Left renal cortex interstitium (tissue), 4 donors: ENCODE measurements around the gene ARL11. TPM values are rescaled to one million over a fixed set of nuclear protein-coding genes. Genes with fewer than 3 reads are reported as not detected.
"Not testable (repeated sequence)": the region's sequence is repeated elsewhere in the genome, so short reads cannot be mapped to it uniquely, and the experiment has no call there.

Experiments
- DNase-seq, 4 donors: peaks; one replicate each; pipeline ENCODE4 v3.0.0-alpha.2; 2013; ENCODE audit warnings: low read depth in 4 of 4, low spot score in 2 of 4, missing footprints in 1 of 4
- polyA plus RNA-seq, 4 donors: library from polyadenylated mRNA; unstranded; fragments of 120-200 nt; gene quantifications; one replicate each; pipeline ENCODE4 v1.2.1, GENCODE V29; 2013; ENCODE audit not compliant: insufficient read length in 4 of 4

ARL11 gene
- polyA plus RNA-seq, 4 donors: 0.21 to 0.44 (median 0.28) TPM

DNA sequence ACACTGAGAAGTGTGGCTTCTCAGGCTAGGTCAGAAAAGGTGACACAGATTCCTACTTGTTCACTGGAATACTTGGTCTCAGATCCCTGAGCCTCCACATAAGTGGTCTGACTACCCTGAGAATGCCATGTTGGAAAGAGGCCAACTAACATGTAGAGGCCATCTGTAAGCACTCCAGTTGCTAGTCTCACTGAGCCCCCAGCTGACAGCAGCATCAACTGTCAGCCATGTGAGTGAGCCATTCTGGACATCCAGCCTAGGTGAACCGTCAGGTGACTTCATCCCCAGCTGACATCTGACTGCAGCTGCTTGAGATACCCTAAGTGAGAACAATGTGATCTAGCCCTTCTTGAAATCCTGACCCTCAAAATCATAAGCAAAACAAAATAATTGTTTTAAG lies 18.1 kb upstream of the ARL11 start:
- no peak for DNase-seq

DNA sequence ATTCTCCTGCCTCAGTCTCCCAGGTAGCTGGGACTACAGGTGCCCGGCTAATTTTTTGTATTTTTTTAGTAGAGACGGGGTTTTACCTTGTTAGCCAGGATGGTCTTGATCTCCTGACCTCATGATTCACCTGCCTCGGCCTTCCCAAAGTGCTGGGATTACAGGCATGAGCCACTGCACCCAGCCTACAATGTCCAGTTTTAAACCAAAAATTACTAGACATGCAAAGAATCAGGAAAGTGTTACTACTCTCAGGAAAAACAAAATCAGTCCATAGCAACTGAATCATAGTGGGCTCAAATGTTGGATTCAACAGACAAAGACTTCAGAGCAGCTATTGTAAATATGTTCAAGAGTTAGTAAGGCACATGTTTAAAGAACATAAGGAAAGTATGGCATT lies 16.3 kb upstream of the ARL11 start:
- not testable (repeated sequence) for DNase-seq

DNA sequence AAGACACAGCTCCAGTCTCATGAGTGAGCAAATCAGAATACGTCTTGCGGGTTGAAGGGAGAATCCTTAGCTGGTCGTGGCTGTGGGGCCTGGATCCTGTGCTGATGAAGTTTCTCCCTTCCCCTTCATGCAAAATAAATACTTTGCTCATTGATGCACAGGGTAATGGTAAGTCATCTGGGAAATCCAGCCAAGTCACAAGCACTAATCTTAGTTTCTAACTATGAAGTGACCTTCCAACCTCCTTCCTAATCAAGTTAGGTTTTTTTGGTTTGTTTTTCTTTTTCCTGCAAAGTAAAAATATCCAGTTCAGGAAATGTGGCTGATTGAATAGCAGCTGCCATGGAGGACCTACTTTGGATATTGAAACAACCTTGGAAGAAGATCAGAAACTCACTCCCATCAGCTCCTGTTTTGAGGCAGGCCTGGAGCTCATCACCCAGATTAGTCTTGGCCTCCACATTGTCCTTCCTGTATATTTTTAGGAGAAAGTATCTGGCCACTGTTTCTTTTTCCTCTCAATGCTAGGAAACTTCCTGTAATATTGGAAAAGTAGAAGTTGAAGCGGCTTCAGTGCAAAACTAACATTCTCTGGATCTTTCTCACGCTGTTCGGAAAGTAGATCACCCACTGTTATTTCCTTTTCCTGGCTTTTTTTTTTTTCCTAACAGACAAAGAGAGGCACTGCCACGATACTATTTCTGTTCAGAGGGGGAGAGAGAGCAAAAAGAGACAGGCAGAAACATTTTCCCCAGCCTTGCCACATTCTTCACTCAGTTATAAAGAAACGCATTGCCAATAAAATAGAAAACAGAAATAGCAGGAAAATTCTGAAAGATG lies 12.3 kb upstream of the ARL11 start:
- DNase-seq: no peak

DNA sequence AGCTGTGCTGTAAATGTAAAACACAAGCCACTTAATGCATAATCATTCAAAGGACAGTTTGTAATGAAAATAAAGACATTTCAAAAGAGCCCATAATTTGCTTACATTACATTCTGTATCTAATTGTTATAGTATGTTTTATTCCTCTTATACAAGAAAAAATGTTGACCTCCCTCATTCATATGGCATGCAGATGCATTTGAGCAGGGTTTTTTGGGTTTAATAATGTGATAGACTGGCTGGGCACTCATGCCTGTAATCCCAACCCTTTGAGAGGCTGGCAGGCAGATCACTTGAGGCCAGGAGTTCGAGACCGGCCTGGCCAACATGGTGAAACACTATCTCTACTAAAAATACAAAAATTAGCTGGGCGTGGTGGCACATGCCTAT lies 11.6 kb upstream of the ARL11 start:
- DNase-seq: no peak

DNA sequence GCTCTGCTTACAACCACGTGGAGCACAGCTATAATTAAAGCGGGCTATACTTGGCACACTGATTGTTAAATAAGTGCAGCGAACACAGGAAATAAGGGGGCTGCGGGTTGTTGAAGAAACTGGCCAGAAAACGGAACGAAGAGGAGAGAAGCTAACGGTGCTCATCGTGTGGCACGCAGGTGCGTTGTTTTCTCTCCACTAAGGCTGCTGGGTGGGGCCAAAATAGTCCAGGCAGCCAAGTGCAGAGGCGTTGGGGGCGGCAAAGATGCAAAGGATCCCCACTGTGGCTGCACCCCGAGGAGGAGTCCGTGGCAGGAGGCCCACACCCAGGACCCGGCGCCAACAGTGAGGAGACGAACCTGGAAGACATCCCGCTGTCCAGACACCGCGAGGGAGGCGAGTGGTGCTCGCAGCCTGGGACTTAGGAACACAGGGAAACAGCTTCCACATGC lies 8.1 kb upstream of the ARL11 start:
- no peak for DNase-seq

DNA sequence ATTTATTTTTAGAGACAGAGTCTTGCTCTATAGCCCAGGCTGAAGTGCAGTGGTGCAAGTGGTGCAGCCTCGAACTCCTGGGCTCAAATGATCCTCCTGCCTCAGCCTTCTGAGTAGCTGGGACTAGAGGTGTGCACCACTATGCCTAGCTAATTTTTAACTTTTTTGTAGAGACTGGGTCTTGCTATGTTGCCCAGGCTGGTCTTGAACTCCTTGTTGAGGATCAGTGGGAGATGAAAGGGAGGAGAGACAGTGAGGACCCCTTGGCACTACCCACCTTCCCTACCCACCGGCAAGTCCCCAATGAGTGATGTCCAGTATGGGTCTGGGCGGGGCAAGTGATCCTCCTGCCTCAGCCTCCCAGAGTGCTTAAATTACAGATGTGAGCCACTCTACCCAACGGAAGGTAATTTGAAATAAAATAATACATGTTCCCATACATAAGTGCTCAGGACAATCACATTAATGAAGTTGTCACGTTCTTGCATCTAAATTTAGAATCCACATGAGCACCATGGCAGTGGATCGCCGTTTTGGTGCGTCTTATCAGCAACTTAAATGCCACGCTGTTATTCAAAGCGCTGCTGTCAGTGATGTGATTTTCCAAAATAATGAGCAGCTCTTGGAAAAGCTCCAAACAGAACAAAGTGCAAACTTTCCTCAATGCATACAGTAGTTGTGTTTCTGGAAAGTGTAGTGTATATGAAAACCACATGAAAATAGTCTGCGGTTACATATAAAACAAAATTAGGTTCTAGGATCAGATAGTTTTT lies 5.9 kb upstream of the ARL11 start:
- no peak for DNase-seq

DNA sequence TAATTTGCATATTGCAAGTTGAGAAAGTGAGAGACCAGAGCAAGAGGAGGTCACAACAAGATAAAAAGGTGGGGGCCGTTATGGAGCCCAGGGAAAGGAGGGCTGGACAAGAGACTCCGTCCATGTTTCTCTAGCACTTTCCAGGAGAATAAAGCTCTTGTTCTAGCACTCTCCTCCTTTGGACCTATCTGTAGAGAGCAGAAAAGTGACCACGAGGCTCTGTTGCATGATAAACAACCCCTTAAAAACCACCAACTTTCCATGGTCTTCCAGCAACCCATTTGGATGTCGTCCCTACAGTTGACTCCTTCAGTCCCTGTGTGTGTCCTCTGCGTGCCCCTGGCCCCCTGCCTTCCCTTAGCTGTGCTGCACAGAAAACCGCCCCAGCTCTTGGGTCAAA lies 4.1 kb upstream of the ARL11 start:
- DNase-seq: no peak

DNA sequence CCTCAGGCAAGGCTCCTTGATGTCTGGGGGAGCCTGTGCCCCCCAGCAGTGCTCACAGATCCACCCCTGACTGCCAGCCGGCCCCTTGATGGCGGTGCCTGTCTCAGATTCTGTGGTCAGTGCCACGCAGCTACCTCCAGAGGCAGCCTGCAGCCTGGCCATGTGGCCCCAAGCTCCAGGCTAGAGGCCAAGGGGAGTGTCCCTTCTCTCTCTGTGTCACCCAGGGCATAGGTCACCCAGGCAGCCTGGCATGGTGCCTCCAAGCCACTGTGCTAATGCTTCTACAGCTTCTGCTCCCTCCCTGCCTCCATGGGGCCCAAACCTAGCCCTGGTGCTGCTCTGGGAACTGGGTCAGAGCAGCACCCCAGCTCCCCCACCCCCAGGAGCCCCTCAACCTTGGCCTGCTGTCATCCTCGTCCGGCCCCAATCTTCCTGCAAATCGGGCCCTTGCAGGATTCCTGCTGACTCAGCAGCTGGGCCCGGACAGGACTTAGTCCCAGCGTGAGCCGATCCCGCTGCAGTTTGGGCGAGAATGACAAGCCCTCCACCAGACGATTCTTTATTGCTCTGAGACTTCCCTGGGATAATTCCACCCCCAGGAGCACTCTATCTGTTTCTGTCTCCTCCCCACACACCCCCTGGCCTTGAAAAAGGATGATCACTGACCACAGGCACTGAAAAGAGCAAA lies 2.8 kb upstream of the ARL11 start:
- DNase-seq: no peak

DNA sequence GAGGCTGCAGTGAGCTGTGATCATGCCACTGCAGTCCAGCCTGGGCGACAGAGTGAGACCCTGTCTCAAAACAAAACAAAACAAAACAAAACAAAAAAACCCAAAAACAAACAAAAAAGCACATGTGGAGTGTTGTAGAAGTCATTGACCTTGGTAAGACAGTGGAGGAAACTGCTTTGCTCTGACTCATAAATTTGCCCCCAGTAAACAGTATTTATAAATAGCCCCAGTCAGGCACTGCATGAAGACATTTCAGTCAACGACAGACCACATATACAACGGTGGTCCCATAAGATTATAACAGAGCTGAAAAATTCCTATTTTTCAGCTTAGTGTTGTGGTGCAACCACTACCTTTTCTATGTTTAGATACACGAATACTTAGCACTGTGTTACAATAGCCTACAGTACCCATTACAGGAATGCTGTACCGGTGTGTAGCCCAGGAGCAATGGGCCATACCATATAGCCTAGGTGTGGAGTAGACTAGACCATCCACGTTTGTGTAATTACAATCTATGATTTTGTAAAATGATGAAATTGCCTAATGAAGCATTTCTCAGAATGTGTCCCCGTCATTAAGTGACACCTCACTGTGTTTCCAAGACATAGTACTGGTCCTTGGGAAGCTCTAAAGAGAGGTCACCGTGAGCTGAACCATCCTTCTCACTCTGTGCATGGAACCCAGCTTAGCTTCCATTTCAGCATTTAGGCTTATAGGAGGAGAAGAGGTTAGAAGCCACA lies 1.1 kb downstream of the ARL11 start:
- DNase-seq: no peak

DNA sequence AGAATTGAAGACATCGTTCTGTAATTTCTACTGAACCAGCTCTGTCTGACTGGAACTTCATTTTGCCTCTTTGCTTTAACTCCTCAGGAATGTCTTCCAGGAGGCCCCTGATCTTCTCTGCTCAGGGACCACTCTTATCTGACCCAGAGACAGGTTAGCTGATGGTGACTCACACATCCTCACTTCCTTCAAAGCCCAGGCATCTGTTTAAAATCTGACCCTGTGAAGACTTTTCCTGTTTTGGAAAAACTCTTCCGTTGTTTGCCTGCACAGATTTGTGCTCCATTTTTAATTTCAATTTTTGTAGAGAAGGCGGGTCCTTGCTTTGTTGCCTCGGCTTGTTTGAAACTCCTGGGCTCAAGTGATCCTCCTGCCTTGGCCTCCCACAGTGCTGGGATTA lies 1.6 kb downstream of the ARL11 start:
- no peak for DNase-seq

DNA sequence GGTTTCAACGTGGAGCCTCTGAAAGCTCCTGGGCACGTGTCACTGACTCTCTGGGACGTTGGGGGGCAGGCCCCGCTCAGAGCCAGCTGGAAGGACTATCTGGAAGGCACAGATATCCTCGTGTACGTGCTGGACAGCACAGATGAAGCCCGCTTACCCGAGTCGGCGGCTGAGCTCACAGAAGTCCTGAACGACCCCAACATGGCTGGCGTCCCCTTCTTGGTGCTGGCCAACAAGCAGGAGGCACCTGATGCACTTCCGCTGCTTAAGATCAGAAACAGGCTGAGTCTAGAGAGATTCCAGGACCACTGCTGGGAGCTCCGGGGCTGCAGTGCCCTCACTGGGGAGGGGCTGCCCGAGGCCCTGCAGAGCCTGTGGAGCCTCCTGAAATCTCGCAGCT lies 2.3 kb downstream of the ARL11 start:
- no peak for DNase-seq

DNA sequence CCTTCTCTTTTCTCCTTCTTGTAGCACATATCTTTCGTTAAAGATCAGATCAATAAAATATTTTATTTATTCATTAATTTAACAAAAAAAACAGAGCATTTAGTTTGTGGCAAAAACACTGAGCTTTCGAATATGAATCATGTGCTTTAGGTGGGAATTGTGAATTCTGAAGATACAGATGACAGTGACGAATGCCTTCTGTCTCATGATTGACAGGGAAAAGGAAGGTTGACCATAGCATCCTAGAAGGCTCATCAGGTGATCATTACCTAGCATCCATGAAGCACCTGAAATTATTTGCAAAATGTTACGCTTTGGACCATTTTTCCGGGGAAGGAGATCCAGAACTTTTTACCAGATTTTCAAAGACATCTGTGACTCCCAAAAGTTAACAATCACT lies 3.8 kb downstream of the ARL11 start:
- DNase-seq: no peak

DNA sequence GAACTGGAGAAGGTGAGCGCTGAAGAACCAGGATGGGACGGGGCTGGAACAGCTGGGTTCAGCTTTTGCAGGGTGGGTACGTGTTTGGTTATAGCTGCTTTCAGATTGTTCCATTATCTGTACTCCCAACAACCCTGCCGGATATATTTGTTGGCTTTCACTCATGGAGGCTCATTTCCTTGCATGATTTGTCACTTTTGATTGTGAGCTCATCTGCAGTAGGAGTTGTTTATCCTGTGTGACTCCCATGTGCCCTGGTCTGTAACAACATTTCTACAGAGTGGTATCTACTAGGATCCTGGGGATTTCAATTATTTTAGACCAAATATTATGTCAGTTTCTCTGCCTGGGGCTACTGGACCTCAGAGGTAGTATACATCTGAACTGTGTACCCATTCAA lies 5.4 kb downstream of the ARL11 start:
- no peak for DNase-seq

DNA sequence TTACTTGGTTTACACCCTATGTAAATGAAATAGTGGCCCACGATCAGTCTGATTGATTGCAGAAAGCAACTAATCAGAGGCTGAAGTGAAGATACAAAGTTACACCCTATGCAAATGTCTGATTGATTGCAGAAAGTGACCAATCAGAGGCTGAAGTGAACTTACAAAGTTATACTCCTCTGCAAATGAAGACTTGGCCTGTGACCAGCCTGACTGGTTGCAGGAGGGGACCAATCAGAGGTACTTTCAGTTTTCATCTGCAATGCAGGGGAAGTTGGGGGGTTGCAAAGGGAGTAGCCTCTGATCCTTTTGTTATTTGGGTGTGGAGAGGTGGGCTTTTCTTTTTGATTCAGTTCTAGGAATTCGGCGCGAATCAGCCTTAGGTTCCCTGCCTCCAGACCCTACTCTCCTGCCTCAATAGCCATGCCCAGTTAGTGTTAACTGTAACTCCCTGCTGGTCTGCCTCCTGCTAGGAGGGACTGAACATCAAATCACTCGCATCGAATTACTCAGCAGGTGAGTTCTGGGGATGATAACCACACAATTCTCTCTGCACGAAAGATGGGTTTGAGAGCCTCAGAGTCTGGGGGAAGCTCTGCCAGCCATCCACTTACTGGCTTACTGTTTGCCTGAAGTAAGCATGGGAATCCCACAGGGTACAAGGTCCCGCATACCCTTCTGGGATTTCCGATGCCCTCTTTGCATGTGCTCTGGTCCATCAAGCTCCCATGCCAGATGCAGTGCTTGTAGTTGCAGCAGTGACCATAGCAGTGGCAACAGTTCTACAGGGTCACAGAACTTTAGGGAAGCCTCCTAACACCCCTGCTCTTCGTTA lies 7.5 kb downstream of the ARL11 start:
- peak in 2 of 4 donors; percentile 31 to 49 for DNase-seq

DNA sequence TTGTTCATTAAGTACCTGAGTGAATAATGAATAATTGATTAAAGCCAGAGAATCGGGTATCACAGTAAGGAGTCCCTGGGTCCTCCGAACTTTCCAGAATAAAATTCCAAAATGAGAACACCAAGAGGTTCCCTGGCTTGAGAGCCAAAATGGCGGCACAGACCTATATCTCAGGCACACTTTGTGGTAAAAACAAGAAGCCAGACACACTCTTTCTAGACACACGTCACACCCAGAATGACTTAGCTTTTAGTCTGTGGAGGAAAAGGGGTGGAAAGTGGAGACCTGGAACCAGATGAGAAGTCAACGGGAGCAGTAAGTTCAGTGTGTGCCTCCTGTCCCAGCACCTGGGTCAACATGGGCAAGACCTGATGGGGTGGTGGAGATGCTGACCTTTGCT lies 8.4 kb downstream of the ARL11 start:
- DNase-seq: no peak

DNA sequence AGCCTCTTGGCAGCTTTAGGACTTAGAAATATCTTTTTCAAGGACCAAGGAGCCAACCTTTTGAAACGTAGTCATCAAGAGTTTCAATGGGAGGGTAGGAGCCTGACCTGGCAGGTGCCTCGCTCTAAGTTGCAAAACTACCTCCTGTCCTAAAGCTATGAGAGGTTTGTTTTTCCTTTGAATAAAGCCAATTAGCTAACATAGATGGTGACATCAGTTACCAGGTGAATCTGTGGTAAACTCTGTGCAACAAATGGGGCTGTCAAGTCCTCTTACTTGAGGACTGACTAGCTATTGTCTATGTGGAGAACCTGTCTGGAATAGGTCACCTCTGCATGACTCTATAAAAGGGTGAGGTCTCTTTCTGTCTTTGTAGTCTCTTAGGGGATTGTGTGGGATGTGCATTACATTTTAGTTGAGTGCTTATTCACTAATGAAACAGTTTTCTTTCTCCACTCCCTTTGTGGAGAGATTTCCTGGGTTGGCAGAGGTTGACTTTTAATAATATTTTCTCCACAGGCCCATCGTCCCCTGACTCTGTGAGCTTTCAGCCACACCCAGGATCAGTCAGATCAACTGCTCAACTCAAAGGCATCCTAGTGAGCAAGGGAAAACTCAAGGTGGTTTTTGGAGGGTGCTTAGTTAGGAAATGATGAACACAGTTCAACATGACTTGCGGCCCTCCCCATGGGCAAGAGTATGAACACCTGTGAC lies 9.9 kb downstream of the ARL11 start:
- no peak for DNase-seq

DNA sequence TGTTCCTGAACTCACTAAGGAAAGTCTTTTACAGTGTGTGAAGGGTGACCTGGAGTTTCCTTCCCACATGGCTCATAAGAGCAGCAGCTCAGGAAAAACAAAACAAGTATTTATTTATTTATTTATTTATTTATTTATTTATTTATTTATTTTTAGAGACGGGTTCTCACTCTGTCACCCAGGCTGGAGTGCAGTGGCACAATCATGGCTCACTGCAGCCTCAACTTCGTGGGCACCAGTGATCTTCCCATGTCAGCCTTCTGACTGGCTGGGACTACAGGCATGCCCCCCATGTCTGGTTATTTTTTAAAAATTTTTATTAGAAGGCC lies 10.4 kb downstream of the ARL11 start:
- no peak for DNase-seq

DNA sequence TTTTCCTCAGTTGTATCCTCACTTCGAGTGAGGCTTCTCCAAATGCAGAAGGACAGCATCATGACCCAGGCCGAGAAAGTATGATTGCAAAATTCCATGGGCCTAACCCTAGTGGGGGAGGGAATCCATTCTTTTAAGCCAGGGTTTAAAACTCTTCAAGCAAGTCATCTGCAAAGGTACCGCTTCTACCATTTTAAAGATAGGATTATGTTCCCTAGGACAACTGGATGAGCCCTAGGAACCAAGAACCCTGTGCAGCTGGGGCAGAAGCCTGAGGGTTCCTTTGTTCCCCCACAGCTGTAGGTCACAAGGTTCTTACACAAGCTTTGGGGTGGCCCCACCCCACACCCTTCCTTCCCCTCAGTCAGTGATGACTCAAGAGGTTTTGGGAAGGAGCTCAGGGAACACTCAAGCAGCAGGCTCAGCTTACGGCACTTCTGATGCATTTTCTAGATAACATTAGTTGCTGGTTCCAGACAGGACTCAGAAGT lies 13.5 kb downstream of the ARL11 start:
- DNase-seq: no peak

DNA sequence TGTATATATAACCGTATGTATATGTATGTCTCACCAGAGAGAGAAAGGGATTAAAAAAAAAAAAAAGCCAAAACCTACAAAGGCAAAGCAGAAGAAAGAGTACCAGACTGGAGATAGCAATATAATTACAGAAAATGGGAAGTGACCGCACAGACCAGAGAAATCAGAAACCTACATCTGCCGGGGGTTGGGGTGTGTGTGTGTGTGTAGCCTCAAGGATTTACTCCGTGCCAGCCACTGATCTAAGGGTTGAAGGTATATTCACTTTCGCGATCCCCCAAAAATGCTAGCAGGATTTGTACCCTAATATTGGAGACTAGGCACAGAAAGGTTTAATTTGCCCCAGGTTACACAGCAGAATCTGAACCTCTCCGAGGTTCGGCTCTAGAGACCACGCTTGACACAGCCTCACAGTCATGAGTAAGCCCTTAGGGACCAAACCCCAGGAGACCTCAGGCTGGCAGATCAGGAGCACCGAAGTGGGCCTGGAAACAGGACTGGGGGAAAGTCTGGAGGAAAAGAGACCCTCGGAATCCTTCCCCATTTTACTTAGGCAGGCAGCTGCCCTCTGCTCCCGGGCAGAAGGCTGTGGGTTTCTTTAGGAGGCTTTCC lies 14.8 kb downstream of the ARL11 start:
- no peak for DNase-seq
